T-helper 2 cell treated with Interferon-gamma antibody and Interleukin-4, amounts not matched to agents 5 μg/mL and 100 μg/mL, for 36 hours (primary cell): Measurements from ENCODE around the gene OGFR.

ENCODE experiments used
- DNase-seq: peaks from one replicate; pipeline ENCODE4 v3.0.0; 2021; ENCODE audit warnings: low spot score
- H3K27ac Mint-ChIP-seq: one replicate; pipeline ENCODE4 v1.8.0; 2021; ENCODE audit warnings: mild to moderate bottlenecking, mixed read lengths
- H3K27me3 Mint-ChIP-seq: one replicate; pipeline ENCODE4 v1.8.0; 2021; ENCODE audit warnings: low read depth, mixed read lengths
- H3K36me3 Mint-ChIP-seq: one replicate; pipeline ENCODE4 v1.8.0; 2021; ENCODE audit warnings: low read depth, mixed read lengths
- H3K4me1 Mint-ChIP-seq: one replicate; pipeline ENCODE4 v1.8.0; 2021; ENCODE audit warnings: low read depth, mixed read lengths
- H3K4me3 Mint-ChIP-seq: one replicate; pipeline ENCODE4 v1.8.0; 2022; ENCODE audit warnings: mild to moderate bottlenecking, moderate library complexity, mixed read lengths
- H3K9me3 Mint-ChIP-seq: one replicate; pipeline ENCODE4 v1.8.0; 2021; ENCODE audit warnings: mixed read lengths

Gene OGFR

DNA sequence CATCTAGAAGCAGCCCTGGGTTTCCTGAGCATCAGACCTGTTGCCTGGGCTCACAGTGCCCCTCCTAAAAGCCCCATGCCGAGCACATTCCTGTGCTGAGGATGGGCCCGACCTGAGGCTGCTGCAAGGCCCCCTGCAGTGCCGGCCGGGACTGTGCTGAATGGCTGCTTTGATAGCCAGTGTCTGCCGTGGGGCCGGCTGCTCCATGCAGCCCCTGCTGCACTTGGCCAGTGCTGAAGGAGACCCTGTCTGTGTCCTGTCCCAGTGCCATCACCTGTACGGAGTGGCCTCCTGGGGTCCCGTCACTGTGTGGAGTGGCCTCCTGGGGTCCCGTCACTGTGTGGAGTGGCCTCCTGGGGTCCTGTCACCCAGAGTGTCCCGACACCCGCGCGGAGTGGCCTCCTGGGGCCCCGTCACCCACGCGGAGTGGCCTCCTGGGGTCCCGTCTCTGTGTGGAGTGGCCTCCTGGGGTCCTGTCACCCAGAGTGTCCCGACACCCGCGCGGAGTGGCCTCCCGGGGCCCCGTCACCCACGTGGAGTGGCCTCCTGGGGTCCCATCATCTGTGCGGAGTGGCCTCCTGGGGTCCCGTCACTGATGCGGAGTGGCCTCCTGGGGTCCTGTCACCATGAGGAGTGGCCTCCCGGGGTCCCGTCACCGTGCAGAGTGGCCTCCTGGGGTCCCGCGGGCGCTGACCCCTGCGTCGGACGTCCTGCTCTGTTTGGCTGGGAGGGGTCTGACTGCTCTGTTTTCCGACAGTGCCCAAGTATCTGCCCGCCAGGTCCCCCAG lies 19.2 kb downstream of the OGFR start:
- Mint-ChIP-seq H3K4me1 (no peaks in the 10 kb centered on the region), H3K27me3 (peaks cover 6% of the 10 kb centered on the region), H3K9me3 (no peaks in the 10 kb centered on the region), H3K4me3 (no peak overlapping the region), H3K36me3 (no peaks in the 10 kb centered on the region), H3K27ac (no peak overlapping the region)
- DNase-seq = no peak

DNA sequence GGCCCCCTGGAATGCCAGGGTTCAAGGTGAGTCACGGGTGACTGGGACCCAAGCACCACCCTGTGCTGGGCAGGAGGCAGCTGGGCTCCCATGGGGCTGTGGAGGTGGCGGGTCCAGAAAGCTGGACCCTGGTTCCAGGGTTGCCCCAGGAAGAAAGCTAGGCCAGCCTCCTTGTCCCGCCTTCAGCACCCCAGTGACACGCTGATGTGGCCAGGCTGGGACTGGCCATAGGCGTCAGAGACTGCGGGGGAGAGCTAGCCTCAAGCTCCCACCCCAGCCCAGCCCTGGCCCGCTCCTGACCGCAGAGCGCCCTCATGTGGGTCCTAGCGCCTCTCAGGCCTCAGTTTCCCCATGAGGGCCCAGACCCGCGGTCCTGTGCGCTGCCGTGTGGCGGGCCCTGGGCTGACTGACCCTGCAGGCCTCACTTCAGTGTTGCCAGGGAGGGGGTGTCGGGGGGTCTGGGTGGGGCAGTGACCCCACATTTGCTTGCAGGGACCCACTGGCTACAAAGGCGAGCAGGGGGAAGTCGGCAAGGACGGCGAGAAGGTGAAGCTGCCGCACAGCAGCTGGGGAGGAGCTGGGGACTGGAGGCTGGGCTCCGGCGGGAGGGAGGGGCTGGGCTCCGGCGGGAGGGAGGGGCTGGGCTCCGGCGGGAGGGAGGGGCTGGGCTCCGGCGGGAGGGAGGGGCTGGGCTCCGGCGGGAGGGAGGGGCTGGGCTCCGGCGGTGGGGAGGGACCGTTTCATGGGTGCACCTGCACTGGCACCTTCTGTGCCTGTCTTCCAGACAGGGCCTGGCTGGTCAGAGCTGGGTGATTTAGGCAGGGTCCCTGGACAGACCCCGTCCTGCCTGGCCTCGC lies 20.1 kb downstream of the OGFR start:
- no peaks in the 10 kb centered on the region for H3K4me1 Mint-ChIP-seq

DNA sequence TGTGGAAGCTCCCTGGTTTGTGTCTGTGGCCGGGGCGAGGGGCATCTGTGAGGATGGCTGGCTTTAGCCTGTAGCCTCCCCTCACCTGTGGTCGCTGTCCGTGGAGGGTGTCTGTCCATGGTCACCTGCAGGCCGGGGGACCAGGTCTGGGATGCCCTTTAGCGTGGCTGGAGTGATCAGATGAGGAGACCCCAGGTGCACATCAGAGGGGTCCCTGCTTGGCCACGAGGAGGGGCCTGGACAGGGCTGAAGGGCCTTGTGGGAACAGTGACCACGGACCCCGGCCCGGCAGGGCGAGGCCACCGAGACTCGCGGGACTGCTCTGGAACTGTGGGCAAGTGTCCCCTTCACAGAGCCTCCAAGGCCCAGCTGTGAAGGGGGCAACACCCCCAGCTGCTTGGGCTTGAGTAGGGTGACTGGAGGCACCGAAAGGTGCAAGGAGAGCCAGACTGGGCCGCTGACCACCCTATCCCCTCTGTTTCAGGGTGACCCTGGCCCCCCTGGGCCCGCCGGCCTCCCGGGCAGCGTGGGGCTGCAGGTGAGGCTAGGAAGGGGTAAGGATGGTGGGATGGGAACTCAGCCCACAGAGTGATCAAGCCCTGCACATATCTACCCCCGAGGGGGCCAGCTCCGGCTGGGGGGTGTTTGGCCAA lies 20.8 kb downstream of the OGFR start:
- Mint-ChIP-seq H3K4me1 (no peaks in the 10 kb centered on the region), H3K9me3 (no peaks in the 10 kb centered on the region), H3K27ac (no peak overlapping the region), H3K4me3 (no peak overlapping the region), H3K36me3 (no peaks in the 10 kb centered on the region), H3K27me3 (no peaks in the 10 kb centered on the region)
- DNase-seq = no peak

More for the DNA sequence above, 20.1 kb downstream of the OGFR start:
- Mint-ChIP-seq H3K36me3 (no peaks in the 10 kb centered on the region), H3K4me3 (no peak overlapping the region), H3K9me3 (no peaks in the 10 kb centered on the region), H3K27me3 (peaks cover 5% of the 10 kb centered on the region), H3K27ac (no peak overlapping the region)
- no peak for DNase-seq

DNA sequence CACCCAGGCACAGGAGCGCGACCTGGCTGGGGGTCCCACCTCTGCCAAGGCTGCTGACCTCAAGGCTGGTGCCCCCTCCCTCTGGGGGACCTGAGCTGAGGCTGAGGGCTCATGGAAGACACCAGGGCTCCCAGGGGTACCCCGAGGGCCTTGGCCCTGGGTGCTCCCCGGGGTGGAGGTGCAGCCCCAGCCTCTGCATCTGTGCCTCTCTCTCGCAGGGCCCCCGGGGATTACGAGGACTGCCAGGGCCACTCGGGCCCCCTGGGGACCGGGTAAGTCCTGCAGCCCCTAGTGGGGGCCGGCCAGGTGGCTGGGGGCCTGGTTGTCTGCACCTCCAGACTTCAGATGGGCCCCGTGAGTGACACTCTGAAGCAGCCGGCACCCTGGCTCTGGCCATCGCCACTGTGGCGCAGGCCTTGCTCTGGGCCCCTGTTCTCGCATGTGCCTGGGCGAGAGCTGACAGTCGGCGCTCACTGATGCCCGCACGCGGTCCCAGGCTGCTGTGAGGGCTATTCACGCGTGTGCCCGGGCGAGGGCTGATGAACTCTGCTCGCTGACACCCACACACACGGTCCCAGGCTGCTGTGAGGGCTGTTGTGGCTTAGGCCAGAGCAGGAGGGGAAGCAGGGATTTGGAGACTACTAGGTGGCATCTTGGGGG lies 21.5 kb downstream of the OGFR start:
- Mint-ChIP-seq H3K27me3 (no peaks in the 10 kb centered on the region), H3K27ac (no peak overlapping the region), H3K4me3 (no peak overlapping the region), H3K36me3 (no peaks in the 10 kb centered on the region), H3K9me3 (no peaks in the 10 kb centered on the region), H3K4me1 (no peaks in the 10 kb centered on the region)
- no peak for DNase-seq

DNA sequence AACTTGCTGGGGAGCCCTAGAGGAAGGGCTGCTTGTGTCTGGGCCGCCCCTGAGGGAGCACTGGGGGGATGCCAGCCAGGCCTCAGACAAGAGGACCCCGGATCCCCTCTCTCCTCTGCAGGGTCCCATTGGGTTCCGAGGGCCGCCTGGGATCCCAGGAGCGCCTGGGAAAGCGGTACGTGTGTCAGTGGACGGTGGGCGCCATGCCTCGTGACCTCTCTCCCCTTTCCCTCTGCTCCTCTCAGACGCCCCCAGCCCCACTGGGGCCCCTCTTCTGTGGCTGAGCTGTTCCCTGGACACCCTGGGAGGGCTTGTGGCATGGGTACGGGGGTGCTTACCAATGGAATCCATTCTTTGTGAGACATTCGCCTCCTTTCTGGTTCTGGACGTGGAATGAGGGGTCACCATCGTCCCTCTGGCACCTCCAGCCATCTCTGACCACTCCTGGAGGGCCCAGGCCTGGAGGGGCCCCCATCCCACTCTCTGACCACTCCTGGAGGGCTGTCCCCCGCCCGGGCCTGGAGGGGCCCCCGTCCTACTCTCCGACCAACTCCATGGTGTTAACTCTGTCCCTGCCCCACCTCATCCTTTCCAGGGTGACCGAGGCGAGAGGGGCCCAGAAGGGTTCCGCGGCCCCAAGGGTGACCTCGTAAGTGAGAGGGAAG lies 22.1 kb downstream of the OGFR start:
- H3K36me3 Mint-ChIP-seq = no peaks in the 10 kb centered on the region
- no peaks in the 10 kb centered on the region for H3K4me1 Mint-ChIP-seq
- DNase-seq = no peak
- H3K27ac Mint-ChIP-seq = no peak overlapping the region
- no peak overlapping the region for H3K4me3 Mint-ChIP-seq
- no peaks in the 10 kb centered on the region for H3K9me3 Mint-ChIP-seq
- H3K27me3 Mint-ChIP-seq = no peaks in the 10 kb centered on the region

DNA sequence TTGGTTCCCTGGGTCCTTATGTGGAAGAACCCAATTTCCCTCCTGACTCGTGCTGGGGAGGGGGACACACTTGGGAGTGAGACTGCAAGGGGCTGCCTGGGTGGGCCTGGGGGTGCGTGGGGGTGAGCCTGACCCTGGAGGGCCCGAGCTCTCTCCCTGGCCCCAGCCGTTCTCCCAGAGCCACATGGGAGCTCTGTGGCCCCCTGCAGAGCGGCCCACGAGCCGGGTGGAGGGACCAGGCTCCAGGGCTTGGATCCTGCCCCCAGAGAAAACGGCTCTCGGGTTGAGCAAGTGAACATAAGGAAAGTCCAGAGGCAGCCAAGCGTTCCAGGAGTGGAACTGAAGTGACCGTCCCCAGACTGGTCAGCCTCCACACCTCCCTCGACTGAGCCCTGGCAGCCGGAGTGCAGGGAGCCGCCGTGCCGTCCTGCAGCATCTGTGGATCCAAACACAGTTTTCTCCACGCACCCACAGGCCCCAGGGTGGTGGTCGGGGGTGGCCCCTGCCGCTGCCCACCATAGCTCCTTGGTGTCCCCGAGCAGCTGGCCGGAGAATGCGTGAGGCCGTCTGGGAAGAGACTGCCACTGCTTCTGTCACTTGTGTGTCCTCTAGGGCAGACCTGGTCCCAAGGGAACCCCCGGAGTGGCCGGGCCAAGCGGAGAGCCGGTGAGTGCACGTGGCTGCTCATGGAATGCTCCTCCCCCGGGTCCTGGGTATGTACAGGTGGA lies 22.8 kb downstream of the OGFR start:
- Mint-ChIP-seq H3K36me3 (no peaks in the 10 kb centered on the region), H3K9me3 (no peaks in the 10 kb centered on the region), H3K4me3 (no peak overlapping the region), H3K27me3 (no peaks in the 10 kb centered on the region), H3K27ac (no peak overlapping the region), H3K4me1 (peaks cover 4% of the 10 kb centered on the region)
- no peak for DNase-seq

DNA sequence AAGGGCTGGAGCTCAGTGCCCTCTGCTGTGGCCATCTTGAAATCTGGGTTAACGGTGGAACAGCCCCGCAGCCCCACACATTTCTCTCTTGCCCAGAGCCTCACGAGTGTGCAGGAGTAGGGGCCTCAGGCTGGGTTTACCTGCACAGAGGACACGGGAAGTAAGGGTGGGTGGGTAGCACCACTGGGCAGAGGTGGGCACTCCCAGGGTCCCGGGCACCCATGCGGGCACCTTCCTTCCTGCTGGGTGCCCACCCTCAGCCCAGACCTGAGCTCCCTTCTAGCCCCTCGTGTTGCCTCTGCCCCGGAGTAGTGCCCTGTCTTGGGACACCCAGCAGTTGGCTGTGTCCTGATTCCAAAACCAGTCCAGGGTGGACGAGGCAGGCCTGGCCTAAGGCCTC lies 23.4 kb downstream of the OGFR start:
- no peaks in the 10 kb centered on the region for H3K9me3 Mint-ChIP-seq
- peaks cover 8% of the 10 kb centered on the region for H3K4me1 Mint-ChIP-seq
- H3K4me3 Mint-ChIP-seq = no peak overlapping the region
- no peak overlapping the region for H3K27ac Mint-ChIP-seq
- no peaks in the 10 kb centered on the region for H3K36me3 Mint-ChIP-seq
- H3K27me3 Mint-ChIP-seq = no peaks in the 10 kb centered on the region
- no peak for DNase-seq

DNA sequence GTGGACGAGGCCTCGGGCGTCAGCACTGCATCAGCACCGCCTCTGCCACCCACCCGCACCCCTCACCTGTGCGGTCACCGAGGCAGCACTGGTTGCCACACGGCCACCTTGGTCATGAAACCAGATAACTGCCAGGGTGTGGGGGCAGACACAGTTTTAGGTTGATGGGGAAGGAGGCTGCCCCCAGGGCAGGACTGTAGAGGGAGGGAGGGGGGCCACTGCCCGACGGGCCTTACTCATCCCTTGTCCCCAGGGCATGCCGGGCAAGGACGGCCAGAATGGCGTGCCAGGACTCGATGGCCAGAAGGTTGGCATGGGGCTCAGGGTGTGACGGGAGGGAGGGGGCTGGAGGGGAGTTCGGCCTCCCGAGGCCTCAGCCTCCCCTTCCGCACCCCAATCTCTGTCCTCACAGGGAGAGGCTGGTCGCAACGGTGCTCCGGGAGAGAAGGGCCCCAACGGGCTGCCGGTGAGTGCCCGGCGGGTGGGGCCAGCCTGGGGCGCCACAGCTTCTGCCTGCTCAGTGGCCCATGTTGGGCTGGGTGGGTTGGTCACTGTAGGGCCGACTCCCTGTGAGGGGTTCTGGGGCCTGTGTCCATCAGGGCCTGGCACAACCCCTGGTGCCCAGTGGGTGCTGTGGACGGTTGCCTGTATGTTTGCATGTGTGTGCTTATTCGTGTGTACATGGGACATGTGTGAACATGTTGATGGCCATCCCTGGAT lies 24.0 kb downstream of the OGFR start:
- Mint-ChIP-seq H3K36me3 (no peaks in the 10 kb centered on the region), H3K27me3 (no peaks in the 10 kb centered on the region), H3K27ac (no peak overlapping the region), H3K9me3 (no peaks in the 10 kb centered on the region), H3K4me3 (no peak overlapping the region), H3K4me1 (peaks cover 8% of the 10 kb centered on the region)
- DNase-seq = no peak

DNA sequence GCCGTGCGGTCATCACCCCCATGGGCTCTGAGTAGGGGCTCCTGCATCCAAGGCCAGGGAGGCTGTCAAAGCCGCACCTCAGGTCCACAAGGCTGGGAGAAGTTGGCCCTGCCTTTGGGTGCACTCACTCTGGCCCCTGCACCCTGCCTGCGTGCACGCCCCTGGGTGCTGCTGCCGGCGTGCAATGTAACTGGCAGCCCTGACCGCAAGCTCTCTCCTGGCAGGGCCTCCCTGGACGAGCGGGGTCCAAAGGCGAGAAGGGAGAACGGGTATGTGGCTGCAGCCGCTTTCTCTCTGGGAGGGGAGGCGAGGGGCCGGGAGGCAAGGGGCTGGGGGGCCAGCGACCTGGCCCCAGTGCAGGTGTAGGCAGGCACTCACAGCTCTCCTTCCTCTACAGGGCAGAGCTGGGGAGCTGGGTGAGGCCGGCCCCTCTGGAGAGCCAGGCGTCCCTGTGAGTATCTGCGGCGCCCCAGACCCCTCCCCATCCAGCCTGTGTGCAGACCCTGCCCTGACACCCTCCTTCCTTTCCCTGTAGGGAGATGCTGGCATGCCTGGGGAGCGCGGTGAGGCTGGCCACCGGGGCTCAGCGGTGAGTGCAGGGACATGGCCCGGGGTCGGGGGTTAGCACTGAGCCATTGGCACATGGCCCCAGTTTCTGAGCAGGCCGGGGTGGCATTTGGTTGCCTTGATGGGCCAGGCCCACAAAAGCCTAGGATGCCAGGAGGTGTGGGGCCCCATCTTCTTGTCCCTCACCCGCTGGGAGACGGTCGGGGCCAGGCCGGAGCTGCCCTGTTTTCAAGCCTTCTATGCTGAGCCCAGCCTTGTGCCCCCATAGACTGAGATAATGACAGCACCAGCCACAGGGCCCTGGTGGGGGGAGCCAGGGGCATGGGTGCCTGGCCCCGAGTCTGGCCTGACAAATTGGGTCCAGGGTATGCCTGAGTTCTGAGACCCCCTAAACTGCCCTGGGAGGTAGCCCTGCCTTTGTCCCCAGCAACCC lies 24.9 kb downstream of the OGFR start:
- no peak overlapping the region for H3K27ac Mint-ChIP-seq
- peaks cover 8% of the 10 kb centered on the region for H3K4me1 Mint-ChIP-seq
- no peak overlapping the region for H3K4me3 Mint-ChIP-seq
- no peaks in the 10 kb centered on the region for H3K36me3 Mint-ChIP-seq
- H3K9me3 Mint-ChIP-seq = no peaks in the 10 kb centered on the region
- no peak for DNase-seq
- no peaks in the 10 kb centered on the region for H3K27me3 Mint-ChIP-seq

DNA sequence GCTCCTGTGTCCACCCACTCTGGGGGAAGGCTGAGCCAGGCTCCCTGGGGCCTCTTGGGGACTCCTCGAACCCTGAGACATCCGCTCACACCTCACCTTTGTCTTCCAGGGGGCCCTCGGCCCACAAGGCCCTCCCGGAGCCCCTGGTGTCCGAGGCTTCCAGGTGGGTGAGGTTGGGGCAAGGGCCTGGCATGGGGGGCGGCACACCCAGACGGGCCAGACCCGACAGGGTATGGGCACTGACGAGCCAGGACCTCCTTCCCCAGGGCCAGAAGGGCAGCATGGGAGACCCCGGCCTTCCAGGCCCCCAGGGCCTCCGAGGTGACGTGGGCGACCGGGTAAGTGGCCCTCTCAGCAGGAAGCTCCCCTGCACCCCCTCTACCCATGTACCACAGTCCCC lies 25.6 kb downstream of the OGFR start:
- no peaks in the 10 kb centered on the region for H3K9me3 Mint-ChIP-seq
- no peaks in the 10 kb centered on the region for H3K36me3 Mint-ChIP-seq

DNA sequence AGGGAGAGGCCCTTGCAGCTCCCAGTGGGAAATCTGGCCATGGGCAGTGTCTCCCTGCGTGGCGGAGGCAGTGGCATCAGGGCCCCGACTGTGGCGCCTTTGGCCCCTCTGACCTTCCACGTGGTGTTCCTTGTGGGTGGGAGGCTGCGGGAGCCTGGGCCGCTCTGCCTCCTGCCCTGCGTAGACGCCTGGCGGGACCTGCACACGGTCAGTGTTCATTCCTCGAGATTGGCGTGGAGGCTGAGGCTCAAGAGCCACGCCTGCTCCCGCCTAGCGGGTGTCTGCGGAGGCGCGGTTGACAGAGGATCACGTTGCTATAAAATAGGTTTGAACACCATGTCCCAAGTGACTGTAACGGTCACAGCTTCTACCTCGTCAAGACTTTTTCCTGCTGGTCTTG lies 26.2 kb downstream of the OGFR start:
- H3K4me3 Mint-ChIP-seq = no peak overlapping the region
- peaks cover 8% of the 10 kb centered on the region for H3K4me1 Mint-ChIP-seq
- H3K27me3 Mint-ChIP-seq = no peaks in the 10 kb centered on the region
- H3K36me3 Mint-ChIP-seq = no peaks in the 10 kb centered on the region
- no peak overlapping the region for H3K27ac Mint-ChIP-seq
- DNase-seq = no peak
- H3K9me3 Mint-ChIP-seq = no peaks in the 10 kb centered on the region

More for the DNA sequence above, 25.6 kb downstream of the OGFR start:
- no peak for DNase-seq
- no peaks in the 10 kb centered on the region for H3K27me3 Mint-ChIP-seq
- no peak overlapping the region for H3K4me3 Mint-ChIP-seq
- H3K4me1 Mint-ChIP-seq = peaks cover 8% of the 10 kb centered on the region
- no peak overlapping the region for H3K27ac Mint-ChIP-seq
